ENCODE measurements around the gene SDR42E2.

- TF ChIP-seq CTCF (IDR thresholded peaks at IDR 0.05; ENCODE audit: borderline replicate concordance, extremely low read depth, low read length, poor library complexity, severe bottlenecking) (no peak), EZH2 (IDR thresholded peaks at IDR 0.05; ENCODE audit: borderline replicate concordance, low read depth, low read length, severe bottlenecking) (no peak)
Measured at GRCh38 chr16:22184615-22184968, 22.3 kb downstream of the SDR42E2 start.
